GM19372 (cell line): Measurements from ENCODE around the gene MAPK1.
"Not testable (repeated sequence)": the region's sequence is repeated elsewhere in the genome, so short reads cannot be mapped to it uniquely, and the experiment has no call there.

Experiments
- ATAC-seq: cut with Tn5 transposase; IDR thresholded peaks from one replicate; pipeline ENCODE4 v1.9.1; 2021; ENCODE audit warnings: mild to moderate bottlenecking, low read depth, moderate library complexity; ENCODE audit not compliant: unreplicated experiment

The MAPK1 gene

DNA sequence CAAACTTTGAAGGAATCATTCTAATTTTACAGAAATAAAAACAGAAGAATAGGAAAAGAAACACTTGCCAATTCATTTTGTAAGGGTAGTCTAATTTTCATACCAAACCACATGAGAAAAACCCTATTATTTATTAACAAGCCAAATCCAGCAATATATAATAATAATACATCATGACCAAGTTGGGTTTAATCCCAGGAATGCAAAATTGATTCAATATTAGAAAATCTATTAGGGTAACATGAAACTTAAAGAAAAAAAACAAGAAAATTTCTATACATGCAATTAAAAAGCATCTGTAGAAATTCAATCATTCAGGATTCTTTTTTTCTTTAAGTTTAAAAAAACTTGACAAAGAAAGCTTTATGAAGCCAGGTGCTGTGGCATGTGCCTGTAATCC is 16.8 kb downstream of the MAPK1 start:
- no peak for ATAC-seq

DNA sequence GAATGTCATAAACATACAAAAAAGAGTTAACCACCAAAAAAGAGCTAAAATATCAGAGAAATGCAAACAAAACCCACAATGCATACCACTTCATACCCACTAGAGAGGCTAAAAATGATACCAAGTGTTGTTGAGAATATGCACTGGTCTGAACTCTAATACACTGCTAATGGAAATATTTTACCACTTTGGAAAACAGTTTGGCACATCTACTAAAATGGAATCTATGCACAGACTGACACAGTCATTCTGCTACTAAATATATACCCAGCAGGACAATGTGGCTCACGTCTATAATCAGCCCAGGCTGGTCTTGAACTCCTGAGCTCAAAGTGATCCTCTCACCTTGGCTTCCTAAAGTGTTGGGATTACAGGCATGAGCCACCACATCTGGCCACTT is 18.0 kb downstream of the MAPK1 start:
- no peak for ATAC-seq

DNA sequence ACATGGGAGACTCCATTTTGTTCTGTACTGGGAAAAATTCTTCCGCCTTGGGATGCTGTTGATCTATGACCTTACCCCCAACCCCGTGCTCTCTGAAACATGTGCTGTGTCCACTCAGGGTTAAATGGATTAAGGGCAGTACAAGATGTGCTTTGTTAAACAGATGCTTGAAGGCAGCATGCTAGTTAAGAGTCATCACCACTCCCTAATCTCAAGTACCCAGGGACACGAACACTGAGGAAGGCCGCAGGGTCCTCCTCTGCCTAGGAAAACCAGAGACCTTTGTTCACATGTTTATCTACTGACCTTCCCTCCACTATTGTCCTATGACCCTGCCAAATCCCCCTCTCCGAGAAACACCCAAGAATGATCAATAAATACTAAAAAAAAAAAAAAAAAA is 19.4 kb downstream of the MAPK1 start:
- ATAC-seq, result not testable (repeated sequence)

DNA sequence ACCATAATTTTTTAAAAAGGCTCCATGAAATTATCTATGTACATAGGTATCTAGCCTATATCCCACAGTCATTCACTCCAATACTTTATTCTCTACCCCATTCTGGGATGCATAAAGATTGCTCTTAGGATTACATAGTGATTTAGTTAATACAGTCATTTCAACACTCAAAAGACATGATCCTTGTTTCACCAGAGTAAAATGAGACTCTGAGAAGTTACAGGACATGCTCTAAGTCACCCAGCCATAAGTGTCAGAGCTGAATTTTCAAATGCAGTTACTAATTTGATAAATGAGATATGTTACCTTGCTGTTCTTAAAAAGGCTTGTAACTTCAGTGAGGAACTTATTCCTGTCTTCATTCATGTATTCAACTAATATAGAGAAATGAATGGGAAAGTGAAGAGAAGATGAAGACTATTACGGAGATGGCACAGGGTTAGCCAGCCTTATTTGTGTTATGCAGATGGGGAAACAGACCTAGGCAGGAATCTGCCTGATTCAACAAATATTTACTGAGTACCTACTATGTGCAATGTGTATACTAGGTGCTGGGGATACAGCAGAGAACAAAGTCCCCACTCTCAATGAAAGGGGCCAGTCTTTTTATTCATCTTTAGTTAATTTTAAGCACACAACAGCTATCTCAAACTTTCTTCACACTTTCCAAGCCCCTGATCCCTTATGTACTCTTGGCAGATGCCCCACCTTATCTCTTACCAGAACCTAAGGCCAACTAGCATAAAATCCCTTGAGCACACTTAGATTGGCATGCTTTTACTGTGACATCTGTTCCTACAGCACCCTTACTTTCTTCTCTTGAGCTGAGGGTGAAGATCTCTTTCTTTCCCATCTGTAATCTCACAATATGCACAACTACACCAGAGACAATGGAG is 21.6 kb downstream of the MAPK1 start:
- no peak for ATAC-seq

DNA sequence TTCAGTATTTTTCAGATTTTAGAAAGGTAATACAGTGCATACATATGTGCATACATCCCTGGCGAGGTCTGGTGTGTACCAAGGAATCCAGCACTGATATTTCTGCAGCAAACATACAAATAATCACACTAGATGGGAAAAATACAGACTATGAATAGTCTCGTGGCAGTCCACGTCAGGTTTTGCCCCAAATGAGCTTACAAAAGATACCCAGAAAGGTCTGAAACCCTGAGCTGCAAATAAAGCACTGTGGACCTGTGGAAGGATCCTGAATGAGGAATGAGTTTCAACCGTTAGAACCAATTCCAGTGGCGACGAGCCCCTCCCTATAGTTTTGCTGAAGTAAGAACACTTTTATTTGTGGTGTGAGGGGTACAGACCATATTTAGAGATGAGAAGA is 24.5 kb downstream of the MAPK1 start:
- no peak for ATAC-seq

DNA sequence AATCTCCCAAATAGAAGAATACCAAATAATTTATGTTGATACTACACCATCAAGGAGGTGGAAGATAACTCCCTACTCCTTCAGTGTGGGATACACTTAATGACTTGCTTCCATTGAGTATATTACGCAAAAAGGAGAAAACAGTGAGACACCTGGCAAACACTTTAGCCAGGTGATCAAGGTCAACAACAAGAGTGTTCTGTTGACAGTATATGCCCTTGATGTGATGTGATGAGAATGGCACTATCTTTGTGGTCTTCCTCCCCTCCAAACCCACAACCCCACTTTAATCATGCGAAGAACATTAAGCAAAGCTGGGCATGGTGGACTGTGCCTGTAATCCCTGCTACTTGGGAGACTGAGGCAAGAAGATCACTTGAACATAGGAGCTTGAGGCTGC is 26.0 kb downstream of the MAPK1 start:
- no peak for ATAC-seq

DNA sequence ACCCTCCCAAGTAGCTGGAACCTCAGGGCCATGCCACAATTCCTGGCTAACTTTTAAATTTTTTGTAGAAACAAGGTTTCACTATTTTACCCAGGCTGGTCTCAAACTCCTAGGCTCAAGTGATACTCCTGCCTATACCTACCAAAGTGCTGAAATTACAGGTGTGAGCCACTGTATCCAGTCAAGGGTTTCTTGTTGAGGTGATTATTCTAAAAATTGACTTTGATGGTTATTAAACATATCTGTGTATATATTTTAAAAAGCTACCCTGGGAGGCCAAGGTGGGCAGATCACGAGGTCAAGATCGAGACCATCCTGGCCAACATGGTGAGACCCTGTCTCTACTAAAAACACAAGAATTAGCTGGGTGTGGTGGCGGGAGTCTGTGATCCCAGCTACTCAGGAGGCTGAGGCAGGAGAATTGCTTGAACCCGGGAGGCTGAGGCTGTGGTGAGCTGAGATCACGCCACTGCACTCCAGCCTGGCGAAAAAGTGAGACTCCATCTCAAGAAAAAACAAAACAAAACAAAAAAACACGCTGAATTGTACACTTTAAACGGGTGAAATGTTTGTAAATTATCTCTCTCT is 27.1 kb downstream of the MAPK1 start:
- no peak for ATAC-seq

DNA sequence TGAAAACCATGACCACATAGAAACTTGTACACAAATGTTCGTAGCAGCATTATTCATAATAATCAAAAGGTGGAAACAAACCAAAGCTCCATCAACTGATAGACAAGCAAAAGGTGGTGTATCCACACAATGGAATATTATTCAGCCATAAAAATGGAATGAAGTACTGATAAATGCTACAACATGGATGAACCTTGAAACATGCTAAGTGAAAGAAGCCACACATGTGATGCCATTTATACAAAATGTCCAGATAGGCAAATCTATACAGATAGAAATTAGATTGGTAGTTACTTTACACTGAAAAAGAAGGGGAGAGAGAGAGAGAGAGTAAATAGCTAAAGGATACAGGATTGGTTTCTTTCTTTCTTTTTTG is 27.7 kb downstream of the MAPK1 start:
- ATAC-seq, result no peak

DNA sequence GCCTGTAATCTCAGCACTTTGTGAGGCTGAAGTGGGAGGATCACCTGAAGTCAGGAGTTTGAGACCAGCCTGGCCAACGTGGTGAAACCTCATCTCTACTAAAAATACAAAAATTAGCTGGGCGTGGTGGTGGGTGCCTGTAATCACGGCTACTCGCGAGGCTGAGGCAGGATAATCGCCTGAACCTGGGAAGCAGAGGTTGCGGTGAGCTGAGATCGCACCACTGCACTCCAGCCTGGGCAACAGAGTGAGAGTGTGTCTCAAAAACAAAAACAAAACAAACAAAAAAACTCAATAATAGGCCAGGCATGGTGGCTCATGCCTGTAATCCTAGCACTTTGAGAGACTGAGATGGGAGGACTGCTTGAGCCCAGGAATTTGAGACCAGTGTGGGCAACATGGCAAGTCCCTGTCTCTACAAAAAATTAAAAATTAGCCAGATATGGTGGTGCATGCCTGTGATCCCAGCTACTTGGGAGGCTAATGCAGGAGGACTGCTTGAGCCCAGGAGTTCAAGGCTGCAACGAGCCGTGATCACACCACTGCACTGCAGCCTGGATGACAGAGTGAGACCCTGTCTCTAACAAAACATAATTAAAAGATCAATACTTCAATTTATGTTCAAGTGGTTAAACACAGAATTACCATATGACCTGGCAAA is 28.2 kb downstream of the MAPK1 start:
- ATAC-seq, result not testable (repeated sequence)

DNA sequence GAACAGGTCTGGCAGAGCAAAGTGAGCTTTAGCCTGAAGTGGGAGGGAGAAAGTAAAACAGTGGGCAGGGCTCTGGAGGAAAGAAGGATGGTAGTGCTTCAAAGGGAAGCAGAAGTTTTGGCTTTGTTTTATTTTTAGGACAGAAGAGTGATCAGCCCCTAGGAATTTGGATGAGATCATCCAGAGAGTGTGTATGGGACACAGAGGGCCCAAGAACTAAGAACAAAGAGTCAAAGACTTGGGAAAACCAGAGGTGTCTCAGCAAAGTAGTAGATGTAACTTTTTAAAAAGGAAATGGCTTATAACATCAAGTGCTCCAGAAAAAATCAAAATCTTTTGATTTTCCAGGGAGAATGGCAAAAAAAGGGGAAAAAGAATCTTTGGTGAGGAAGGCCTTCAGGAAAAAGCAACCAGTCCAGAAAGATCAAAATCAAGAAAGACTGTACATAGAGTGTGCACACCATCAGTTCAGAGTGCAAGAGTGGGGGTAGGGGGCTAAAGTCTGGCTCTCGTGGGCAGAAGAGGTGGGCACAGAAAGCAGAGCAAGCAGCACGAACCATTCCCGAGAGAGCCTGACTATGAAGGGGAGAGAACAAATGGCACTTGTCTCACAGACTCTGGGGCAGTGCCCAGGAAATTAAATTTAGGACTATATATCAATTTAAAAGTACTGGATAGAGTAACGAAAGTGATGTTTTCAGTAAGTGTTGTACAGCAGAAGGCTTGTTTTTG is 30.0 kb downstream of the MAPK1 start:
- ATAC-seq, result no peak

DNA sequence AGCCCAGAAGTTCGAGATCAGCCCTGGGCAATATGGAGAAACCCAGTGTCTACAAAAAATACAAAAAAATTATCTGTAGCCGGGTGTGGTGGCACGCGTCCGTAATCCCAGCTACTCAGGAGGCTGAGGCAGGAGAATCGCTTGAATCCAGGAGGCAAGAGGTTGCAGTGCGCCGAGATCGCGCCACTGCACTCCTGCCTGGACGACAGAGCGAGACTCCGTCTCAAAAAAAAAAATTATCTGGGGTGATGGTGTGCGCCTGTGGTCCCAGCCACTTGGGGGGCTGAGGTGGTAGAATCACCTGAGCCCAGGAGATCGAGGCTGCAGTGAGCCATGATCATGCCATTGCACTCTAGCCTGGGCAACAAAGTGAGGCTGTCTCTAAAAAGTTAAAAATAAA is 31.0 kb downstream of the MAPK1 start:
- not testable (repeated sequence) for ATAC-seq

DNA sequence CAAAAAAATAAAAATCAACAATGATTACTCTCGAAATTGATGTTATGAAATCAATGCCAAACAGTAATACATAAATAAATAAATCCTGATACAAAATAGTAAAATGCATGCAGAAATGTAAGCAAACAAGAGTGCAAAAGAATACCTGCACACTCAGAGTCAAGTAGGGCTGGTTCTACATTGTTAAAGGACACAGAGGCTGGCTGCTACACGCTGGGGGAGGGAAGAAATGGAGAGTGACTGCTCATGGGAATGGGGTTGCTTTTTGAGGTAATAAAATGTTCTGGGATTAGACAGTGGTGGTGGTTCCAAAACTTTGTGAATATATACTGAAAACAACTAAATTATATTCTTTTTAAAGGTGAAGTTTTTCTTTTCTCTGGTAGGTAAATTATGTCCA is 32.1 kb downstream of the MAPK1 start:
- no peak for ATAC-seq

DNA sequence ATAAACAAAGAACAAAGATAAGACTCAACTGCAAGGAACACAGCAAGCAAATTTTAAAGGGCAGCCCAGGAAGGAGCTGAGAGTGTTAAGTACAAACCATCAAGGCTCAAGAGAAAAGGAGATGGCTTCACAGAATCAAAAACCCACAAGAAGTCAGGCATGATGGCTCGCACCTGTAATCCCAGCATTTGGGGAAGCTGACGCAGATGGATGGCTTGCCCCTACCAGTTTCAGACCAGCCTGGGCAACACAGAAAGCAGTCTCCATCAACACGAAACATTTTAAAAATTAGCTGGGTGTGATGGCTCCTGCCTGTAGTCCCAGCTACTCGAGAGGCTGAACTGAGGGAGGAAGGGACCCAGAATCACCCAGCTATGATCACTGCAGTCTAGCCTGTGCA is 32.6 kb downstream of the MAPK1 start:
- no peak for ATAC-seq

DNA sequence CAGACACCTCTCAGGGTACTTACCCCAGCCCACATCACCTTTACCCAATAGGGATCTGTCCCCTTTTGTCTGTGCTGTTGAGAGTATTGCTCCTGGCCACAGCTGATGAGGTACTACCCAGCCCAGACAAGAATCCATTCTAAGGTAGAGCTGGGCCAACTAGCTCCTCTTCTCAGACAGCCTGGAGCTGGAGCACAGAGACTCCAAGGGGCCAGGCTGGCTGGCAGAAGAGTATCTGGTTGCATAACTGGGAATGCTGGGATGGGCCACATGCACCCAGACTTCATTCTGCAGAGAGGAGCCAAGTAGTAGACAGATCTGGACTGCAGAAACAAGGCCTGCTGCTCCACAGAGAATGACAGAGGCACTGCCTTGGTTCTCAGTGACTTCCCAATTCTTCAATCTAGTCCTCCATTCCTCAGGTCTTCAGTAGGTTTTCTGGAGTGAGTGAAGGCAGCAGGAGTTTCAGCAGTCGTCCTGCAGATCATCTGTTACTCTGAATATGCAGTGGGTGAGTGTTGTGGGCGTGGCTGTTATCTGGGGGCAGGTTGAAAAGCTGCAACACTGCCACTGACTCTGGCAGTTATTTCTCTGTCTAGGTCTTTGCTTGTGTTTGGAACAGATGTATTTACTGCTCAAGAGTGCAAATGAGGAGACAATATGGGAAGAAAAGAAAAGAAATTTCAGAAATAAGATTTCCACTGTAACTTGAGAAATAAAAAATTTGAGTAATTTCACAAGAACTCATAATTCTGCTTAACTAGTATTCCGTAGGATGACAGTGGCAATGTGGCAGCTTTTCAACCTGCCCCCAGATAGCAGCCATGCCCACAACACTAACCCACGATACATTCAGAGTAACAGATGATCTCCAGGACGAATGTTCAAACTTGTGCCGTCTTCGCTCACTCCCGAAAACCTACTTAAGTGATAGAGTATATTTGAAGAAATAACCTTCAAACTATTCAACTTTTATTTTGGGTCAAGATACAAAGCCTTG is 34.9 kb downstream of the MAPK1 start:
- ATAC-seq, result no peak

DNA sequence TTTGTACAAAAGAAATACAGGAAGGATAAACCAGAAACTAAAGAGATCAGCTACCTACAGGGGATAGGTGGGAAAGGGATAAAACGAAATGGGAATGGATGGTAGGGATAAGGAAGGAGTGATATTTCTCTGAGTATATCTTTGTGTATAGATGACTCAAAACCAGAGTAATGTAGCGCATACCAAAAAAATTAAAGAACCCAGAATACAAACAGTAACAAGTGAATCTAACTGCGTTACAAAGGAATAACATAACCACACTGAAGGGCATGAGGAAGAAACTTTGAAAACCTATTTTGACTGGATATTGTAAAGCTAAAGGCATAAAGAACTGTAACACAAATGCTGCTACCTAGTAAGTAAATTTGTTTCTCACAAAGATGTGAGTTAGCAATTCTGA is 37.9 kb downstream of the MAPK1 start:
- ATAC-seq, result no peak

DNA sequence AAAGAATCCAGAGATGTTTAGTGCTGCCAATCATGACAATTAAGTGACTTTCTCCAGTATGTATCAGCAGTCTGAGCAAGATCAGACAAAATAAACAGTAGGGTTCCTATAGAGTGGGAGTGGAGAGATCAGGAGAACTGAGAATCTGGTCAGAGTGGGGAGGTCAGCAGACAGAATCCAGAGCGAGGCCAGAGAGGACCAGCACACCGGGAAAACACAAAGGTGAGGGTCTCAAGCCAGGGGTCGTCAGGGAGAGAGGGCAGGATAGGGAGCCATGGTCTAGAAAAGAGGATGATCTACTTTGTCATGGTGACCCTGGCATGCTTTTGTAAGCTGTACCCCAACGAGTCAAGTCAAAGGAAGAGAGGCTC is 39.2 kb downstream of the MAPK1 start:
- no peak for ATAC-seq

DNA sequence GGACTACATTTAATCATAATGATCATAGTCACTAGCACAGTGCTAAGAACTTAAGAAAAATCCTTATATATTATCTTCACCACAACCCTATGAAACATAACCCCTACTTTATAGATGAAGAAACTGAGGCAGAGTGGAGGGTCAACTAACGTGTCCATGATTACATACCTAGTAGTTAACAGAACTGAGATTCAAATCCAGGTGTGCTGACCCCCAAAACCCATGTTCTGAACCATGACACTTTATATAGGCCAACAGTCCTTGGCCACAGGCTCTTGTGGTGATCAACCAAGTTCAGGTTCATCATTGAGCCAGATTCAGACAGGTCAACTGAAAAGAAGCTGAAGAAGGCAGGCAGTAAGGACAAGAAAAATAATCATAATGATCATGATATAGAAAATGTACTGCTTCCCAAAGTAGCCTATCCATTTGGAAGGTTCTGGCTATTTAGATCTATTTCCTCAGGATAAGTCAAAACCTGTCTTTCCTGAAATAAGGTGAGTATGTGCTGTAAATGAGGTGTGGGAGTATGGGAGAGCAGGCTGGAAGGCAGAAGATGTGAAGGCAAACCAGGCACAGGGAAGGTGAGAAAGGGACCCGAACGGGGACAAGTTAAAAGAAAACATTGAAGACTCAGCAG is 39.7 kb downstream of the MAPK1 start:
- no peak for ATAC-seq

DNA sequence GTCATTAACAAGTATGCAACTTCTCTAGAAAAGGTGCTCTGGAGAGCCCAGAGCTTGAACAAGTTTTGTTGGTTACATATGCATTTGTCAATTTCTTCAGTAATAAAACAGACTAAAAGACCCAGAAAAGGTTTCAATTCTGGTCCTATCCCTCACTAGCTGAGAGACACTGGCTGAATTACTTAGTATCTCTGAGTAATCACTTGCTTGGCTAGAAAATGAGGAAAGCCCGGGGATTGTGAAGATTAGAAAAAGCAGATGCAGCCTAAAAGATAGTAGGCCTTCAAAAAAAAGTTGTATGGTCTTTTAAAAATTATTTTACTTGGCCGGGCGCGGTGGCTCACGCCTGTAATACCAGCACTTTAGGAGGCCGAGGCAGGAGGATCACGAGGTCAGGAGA is 41.2 kb downstream of the MAPK1 start:
- ATAC-seq, result no peak

DNA sequence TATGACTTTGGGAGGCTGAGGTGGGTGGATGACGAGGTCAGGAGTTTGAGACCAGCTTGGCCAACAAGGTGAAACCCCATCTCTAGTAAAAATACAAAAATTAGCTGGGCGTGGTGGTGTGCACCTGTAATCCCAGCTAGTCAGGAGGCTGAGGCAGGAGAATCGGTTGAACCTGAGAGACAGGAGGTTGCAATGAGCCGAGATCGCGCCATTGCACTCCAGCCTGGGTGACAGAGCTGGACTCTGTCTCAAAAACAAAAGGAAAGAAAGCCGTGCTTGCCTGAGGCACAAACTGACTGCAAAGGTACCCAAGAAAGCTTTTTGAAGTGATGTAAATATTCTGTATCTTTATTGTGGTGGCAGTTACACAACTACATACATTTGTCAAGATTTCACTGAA is 42.5 kb downstream of the MAPK1 start:
- ATAC-seq, result not testable (repeated sequence)
